Activated T-helper 1 cell treated with anti-CD3 and anti-CD28 coated beads, Interleukin-2, amount 50 U/mL, for 16 hours (primary cell): ENCODE measurements around the gene NHLRC4.

ENCODE experiments used
- DNase-seq, 2 donors: peaks; one replicate each; pipeline ENCODE4 v3.0.0-alpha.2; 2020; ENCODE audit warnings: low read depth in 1 of 2, low spot score in 1 of 2

NHLRC4 gene

GRCh38 chr16:552171-552570 lies 14.6 kb upstream of the NHLRC4 start:
- no peak for DNase-seq

- no peak for DNase-seq
Measured at GRCh38 chr16:553601-554296, 13.1 kb upstream of the NHLRC4 start.

GRCh38 chr16:554297-554621 lies 12.5 kb upstream of the NHLRC4 start:
- no peak for DNase-seq

GRCh38 chr16:554640-555365 lies 12.0 kb upstream of the NHLRC4 start:
- no peak for DNase-seq

- no peak for DNase-seq
Measured at GRCh38 chr16:555528-556473, 11.0 kb upstream of the NHLRC4 start.

GRCh38 chr16:556474-557173 lies 10.2 kb upstream of the NHLRC4 start:
- DNase-seq, result no peak

- DNase-seq, result no peak
Measured at GRCh38 chr16:557463-558297, 9.1 kb upstream of the NHLRC4 start.

- no peak for DNase-seq
Measured at GRCh38 chr16:558298-559020, 8.3 kb upstream of the NHLRC4 start.

GRCh38 chr16:559021-559380 lies 7.8 kb upstream of the NHLRC4 start:
- no peak for DNase-seq

GRCh38 chr16:559411-560203 lies 7.2 kb upstream of the NHLRC4 start:
- no peak for DNase-seq

- no peak for DNase-seq
Measured at GRCh38 chr16:560204-560700, 6.6 kb upstream of the NHLRC4 start, which contains the start of gene PRR35. Gene PRR35 (plus strand): TSS chr16:560394. CDS start chr16:563295, 2,901 bp downstream.

- no peak for DNase-seq
Measured at GRCh38 chr16:560701-561412, 5.9 kb upstream of the NHLRC4 start.

GRCh38 chr16:561413-561794 lies 5.4 kb upstream of the NHLRC4 start:
- no peak for DNase-seq

- no peak for DNase-seq
Measured at GRCh38 chr16:561957-562938, 4.6 kb upstream of the NHLRC4 start.

- DNase-seq, result no peak
Measured at GRCh38 chr16:563072-563644, 3.6 kb upstream of the NHLRC4 start.

GRCh38 chr16:564690-565418 lies 2.0 kb upstream of the NHLRC4 start:
- DNase-seq, result no peak
